ENCODE data around the gene CYP2W1. TPM values are rescaled to one million over a fixed set of nuclear protein-coding genes. Genes with fewer than 3 reads are reported as not detected.

The CYP2W1 gene
- total and polyA plus RNA-seq, 4 donors: 0.05 to 8.1 TPM; not detected in 2

DNA sequence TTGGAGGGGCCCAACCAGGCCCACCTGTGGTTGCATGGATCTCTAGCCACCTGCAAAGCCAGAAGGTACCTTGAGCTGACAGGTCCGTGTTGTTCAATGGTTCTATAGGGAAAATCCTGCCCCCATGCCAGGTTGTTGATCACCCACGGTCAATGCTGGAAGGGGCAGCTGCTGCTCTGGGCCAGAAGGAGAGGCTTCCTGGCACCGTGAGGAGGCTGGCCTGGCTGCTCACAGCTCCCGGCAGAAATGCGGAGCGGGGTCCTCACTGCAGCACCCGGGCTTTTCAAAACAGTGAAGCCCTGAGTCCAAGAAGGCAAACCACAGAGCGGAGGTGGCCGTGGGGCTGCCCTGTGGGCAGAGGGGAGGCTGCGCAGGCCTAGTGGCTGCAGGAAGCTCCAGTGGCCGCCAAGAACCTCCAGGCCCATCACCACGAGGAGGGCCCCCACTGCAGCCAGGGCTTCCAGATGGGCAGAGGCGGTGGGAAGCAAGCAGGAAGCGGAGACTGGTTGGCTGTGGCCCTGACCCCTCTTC lies 36.3 kb downstream of the CYP2W1 start:
- Histone ChIP-seq H3K27me3 (ENCODE audit: control insufficient read depth in 3 of 3, insufficient read depth in 3 of 3, low read length in 2 of 3) (no peaks in the 10 kb centered on the region), H3K4me3 (no peak overlapping the region), H3K4me1 (ENCODE audit: control insufficient read depth in 5 of 5, insufficient read depth in 5 of 5, low read length in 5 of 5) (peaks cover 0 to 3% (median 0%) of the 10 kb centered on the region in 5 donors), H3K27ac (ENCODE audit: low read depth in 1 of 2, low read length in 1 of 2) (no peak overlapping the region), H3K9ac (ENCODE audit: insufficient read depth in 1 of 2, low read length in 2 of 2) (no peak overlapping the region), H3K36me3 (ENCODE audit: control insufficient read depth in 4 of 4, insufficient read depth in 4 of 4, low read length in 4 of 4) (peaks cover 0 to 17% (median 4%) of the 10 kb centered on the region in 4 donors), H3K9me3 (ENCODE audit: control insufficient read depth in 4 of 4, insufficient read depth in 3 of 4, low read length in 3 of 4) (no peaks in the 10 kb centered on the region)
- 88 to 89% methylated on average over 14 of the region's 14 CpGs for WGBS, 2 donors
- DNase-seq (no peak), ATAC-seq (ENCODE audit: insufficient read depth, low FRiP score) (no peak)
- TF ChIP-seq, protein P1, sequence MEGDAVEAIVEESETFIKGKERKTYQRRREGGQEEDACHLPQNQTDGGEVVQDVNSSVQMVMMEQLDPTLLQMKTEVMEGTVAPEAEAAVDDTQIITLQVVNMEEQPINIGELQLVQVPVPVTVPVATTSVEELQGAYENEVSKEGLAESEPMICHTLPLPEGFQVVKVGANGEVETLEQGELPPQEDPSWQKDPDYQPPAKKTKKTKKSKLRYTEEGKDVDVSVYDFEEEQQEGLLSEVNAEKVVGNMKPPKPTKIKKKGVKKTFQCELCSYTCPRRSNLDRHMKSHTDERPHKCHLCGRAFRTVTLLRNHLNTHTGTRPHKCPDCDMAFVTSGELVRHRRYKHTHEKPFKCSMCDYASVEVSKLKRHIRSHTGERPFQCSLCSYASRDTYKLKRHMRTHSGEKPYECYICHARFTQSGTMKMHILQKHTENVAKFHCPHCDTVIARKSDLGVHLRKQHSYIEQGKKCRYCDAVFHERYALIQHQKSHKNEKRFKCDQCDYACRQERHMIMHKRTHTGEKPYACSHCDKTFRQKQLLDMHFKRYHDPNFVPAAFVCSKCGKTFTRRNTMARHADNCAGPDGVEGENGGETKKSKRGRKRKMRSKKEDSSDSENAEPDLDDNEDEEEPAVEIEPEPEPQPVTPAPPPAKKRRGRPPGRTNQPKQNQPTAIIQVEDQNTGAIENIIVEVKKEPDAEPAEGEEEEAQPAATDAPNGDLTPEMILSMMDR (IDR thresholded peaks at IDR 0.05; ENCODE audit: control extremely low read depth, extremely low read depth): no peak

DNA sequence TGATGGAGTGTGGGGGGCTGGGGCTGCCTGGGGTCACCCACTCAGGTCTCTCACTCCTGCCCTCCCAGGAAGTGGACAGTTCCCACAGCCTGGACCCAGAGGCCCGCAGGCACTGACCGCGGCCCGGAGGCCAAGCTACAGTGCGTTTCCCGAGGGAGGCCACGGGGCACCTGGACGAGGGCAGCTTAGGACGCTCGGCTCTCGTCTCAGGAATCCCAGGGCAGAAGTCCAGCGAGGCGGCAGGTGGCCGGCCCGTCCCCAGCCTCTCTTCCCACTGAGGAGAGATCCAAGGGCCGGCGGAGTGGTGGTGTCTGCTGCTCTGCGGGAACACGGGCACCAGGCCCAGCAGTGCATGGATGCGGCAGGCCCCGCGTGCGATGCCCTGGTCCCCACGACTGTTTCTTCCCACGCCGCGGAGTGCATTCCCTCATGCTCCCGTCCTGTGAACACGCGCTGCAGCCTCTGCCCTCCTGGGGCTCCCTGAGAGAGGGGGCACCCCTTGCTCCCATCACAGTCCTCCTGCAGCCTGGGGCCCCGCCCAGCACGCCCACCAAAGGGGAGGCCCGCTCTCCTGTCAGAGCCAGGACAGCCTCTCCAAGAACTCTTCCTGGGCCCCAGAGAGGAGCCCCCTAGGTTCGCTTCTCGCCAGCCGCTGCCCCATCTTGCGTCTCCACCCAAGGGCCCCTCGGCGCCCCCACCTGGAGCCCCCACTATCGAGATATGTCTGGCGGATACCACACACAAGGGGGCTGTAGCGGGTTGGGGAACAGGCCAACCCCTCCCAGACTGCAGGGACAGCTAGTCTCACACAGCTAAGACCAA lies 37.0 kb downstream of the CYP2W1 start:
- TF ChIP-seq, protein P1 (IDR thresholded peaks at IDR 0.05; ENCODE audit: control extremely low read depth, extremely low read depth): no peak
- peaks cover 0 to 19% (median 4%) of the 10 kb centered on the region in 4 donors for H3K36me3 ChIP-seq (ENCODE audit: control insufficient read depth in 4 of 4, insufficient read depth in 4 of 4, low read length in 4 of 4)
- ATAC-seq (ENCODE audit: insufficient read depth, low FRiP score) (no peak), DNase-seq (no peak)
- H3K27ac ChIP-seq (ENCODE audit: low read depth in 1 of 2, low read length in 1 of 2): no peak overlapping the region
- H3K9ac ChIP-seq (ENCODE audit: insufficient read depth in 1 of 2, low read length in 2 of 2): no peak overlapping the region
- no peaks in the 10 kb centered on the region for H3K27me3 ChIP-seq (ENCODE audit: control insufficient read depth in 3 of 3, insufficient read depth in 3 of 3, low read length in 2 of 3)
- no peaks in the 10 kb centered on the region for H3K9me3 ChIP-seq (ENCODE audit: control insufficient read depth in 4 of 4, insufficient read depth in 3 of 4, low read length in 3 of 4)
- whole genome bisulfite sequencing, 2 donors: 95 to 96% methylated on average over 40 to 42 of the region's 42 CpGs
- H3K4me3 ChIP-seq: no peak overlapping the region
- H3K4me1 ChIP-seq (ENCODE audit: control insufficient read depth in 5 of 5, insufficient read depth in 5 of 5, low read length in 5 of 5): peaks cover 0 to 3% (median 0%) of the 10 kb centered on the region in 5 donors

DNA sequence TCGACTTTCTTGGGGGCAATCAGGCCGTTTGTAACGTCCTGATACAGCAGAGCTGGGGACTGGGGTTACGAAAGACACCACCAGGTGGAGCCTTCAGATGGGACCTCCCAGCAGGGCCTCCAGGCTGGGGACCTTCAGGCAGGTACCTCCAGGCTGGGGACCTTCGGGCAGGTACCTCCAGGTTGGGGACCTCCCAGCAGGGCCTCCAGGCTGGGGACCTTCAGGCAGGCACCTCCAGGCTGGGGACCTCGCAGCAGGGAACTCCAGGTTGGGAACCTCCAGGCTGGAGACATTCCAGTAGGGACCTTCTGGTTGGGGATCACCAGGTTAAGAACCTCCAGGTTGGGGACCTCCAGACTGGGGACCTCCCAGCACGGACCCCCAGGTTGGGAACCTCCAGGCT lies 37.9 kb downstream of the CYP2W1 start:
- Histone ChIP-seq H3K27me3 (ENCODE audit: control insufficient read depth in 3 of 3, insufficient read depth in 3 of 3, low read length in 2 of 3) (no peaks in the 10 kb centered on the region), H3K9me3 (ENCODE audit: control insufficient read depth in 4 of 4, insufficient read depth in 3 of 4, low read length in 3 of 4) (no peaks in the 10 kb centered on the region), H3K9ac (ENCODE audit: insufficient read depth in 1 of 2, low read length in 2 of 2) (no peak overlapping the region), H3K4me1 (ENCODE audit: control insufficient read depth in 5 of 5, insufficient read depth in 5 of 5, low read length in 5 of 5) (peaks cover 0 to 3% (median 0%) of the 10 kb centered on the region in 5 donors), H3K36me3 (ENCODE audit: control insufficient read depth in 4 of 4, insufficient read depth in 4 of 4, low read length in 4 of 4) (peaks cover 0 to 27% (median 7%) of the 10 kb centered on the region in 4 donors), H3K4me3 (no peak overlapping the region), H3K27ac (ENCODE audit: low read depth in 1 of 2, low read length in 1 of 2) (no peak overlapping the region)
- ATAC-seq (ENCODE audit: insufficient read depth, low FRiP score) (no peak), DNase-seq (no peak)
- WGBS, 2 donors: 82 to 95% methylated on average over 7 of the region's 7 CpGs
- TF ChIP-seq, protein P1 (IDR thresholded peaks at IDR 0.05; ENCODE audit: control extremely low read depth, extremely low read depth): no peak
